ENCODE data around the gene ZNF784.

- TF ChIP-seq CTCF (conservative IDR thresholded peaks at IDR 0.05; ENCODE audit: low read length) (peak; percentile 96), EZH2phosphoT487 (IDR thresholded peaks at IDR 0.05; ENCODE audit: borderline replicate concordance, low read depth, low read length) (no peak)
These were observed 29.4 kb upstream of the ZNF784 start for GRCh38 chr19:55653651-55654322.
